Natural killer cell (primary cell): ENCODE results near the gene HYAL2. TPM values are rescaled to one million over a fixed set of nuclear protein-coding genes. Genes with fewer than 3 reads are reported as not detected.

ENCODE experiments used
- ATAC-seq, 3 donors: fragments of 150-1000 bp in 2 of 3; fragments of 200-7000 bp in 1 of 3; cut with Tn5 transposase; 1 replicate in 1 of 3; 2 replicates in 2 of 3; pipeline ENCODE4 v1.10.0; 2021; ENCODE audit warnings: mild to moderate bottlenecking in 2 of 3, moderate library complexity in 2 of 3
- DNase-seq, 2 donors: peaks; one replicate each; pipeline versions ENCODE4 v3.0.0 to v3.0.0-alpha.2; 2013 to 2021; ENCODE audit warnings: mixed read lengths in 1 of 2
- H3K27ac ChIP-seq: one replicate; pipeline ENCODE4 v1.5.1; 2013; ENCODE audit warnings: mild to moderate bottlenecking, low read length
- H3K27me3 ChIP-seq: one replicate; pipeline ENCODE4 v1.6.1; 2013; ENCODE audit warnings: low read length; ENCODE audit not compliant: control insufficient read depth, insufficient read depth
- H3K36me3 ChIP-seq: one replicate; pipeline ENCODE4 v1.6.1; 2013; ENCODE audit warnings: low read length; ENCODE audit not compliant: control insufficient read depth, insufficient read depth
- H3K4me1 ChIP-seq: one replicate; pipeline ENCODE4 v1.6.1; 2013; ENCODE audit warnings: low read length; ENCODE audit not compliant: control insufficient read depth, insufficient read depth
- H3K4me3 ChIP-seq: one replicate; pipeline ENCODE4 v1.5.1; 2013; ENCODE audit warnings: low read length
- H3K9me3 ChIP-seq: one replicate; pipeline ENCODE4 v1.6.1; 2013; ENCODE audit warnings: low read length; ENCODE audit not compliant: control insufficient read depth, insufficient read depth
- H3K27ac Mint-ChIP-seq, 2 donors: one replicate each; pipeline ENCODE4 v1.8.0; 2022; ENCODE audit warnings: mild to moderate bottlenecking in 2 of 2, mixed read lengths in 2 of 2, moderate library complexity in 1 of 2
- H3K27me3 Mint-ChIP-seq, 2 donors: one replicate each; pipeline ENCODE4 v1.8.0; 2022; ENCODE audit warnings: low read depth in 2 of 2, mixed read lengths in 2 of 2
- H3K36me3 Mint-ChIP-seq: one replicate; pipeline ENCODE4 v1.8.0; 2022; ENCODE audit warnings: mixed read lengths
- H3K4me1 Mint-ChIP-seq, 2 donors: one replicate each; pipeline ENCODE4 v1.8.0; 2022; ENCODE audit warnings: mixed read lengths in 2 of 2
- H3K4me3 Mint-ChIP-seq: one replicate; pipeline ENCODE4 v1.8.0; 2022; ENCODE audit warnings: mild to moderate bottlenecking, moderate library complexity, mixed read lengths
- H3K9me3 Mint-ChIP-seq, 2 donors: one replicate each; pipeline ENCODE4 v1.8.0; 2022; ENCODE audit warnings: mixed read lengths in 2 of 2
- WGBS: methylation state at CpG from one replicate; pipeline ENCODE4 v1.1.7; 2013; ENCODE audit warnings: missing lambda C conversion rate; ENCODE audit not compliant: insufficient coverage; 5-methylcytosine and 5-hydroxymethylcytosine counted together
- intact Hi-C: fragments of 100-400 bp; cut with micrococcal nuclease; formaldehyde crosslinking; loops from one replicate; pipeline ENCODE4 v1.14.2; 2022
- total RNA-seq, 4 donors: library from RNA; stranded (reverse); fragments of 120-200 nt in 1 of 4; gene quantifications; one replicate each; pipeline versions ENCODE4 v1.2.3 to v1.2.4, GENCODE V29; 2013 to 2022
- TF ChIP-seq, protein P1 (sequence below): fragments of 200-600 bp; IDR thresholded peaks from one replicate; pipeline ENCODE4 v1.8.0; 2022; ENCODE audit warnings: antibody characterized with exemption

Gene HYAL2
- total RNA-seq, 3 donors from 2014 or later (not counting 1 experiment from before 2014, with no cell fraction given), result 1.2 to 3.7 (median 3.1) TPM

DNA sequence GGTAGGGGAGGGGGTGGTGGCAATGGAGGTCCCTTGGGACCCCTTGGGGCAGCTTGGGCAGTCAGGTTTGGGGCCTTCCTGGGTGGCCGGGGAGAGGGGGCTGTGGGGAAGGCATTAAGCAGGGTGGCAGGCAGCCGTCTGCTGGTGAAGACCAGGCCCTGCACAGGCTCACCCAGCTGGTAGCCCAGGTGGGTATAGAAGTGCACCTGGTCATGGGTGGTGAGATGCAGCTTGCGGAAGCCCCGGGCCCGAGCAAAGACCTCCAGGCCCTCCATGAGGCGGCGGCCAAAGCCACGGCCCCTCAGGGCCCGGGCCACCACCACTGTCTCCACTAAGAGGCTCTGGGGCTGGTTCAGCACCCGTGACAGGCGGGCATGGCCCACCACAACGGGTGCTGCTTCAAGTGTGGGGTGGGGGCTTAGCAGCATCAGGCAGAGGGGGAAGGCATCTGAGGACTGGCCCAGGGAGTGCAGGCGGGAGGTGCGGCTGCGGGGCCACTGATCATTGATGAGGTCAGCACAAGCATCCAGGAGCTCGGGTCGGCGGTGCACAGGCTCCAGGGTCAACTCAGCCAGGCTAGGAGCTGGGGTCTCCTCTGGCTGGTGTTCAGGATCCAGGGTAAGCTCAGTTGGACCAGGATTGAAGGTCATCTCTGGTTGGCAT, 25.7 kb downstream of the HYAL2 start:
- H3K27me3 ChIP-seq, result no peaks in the 10 kb centered on the region
- ATAC-seq (no peak), DNase-seq (no peak)
- Mint-ChIP-seq H3K27ac (peak overlapping the region in 1 of 2 donors; percentile 72), H3K27me3 (no peaks in the 10 kb centered on the region), H3K36me3 (no peaks in the 10 kb centered on the region), H3K4me3 (no peak overlapping the region), H3K4me1 (peaks cover 28 to 43% of the 10 kb centered on the region in 2 donors), H3K9me3 (no peaks in the 10 kb centered on the region)
- H3K4me1 ChIP-seq, result peaks cover 36% of the 10 kb centered on the region
- intact Hi-C loops, result loop anchor here (5.0 kb wide), 1 partner anchor 40 kb away; no protein-coding TSS in a partner anchor
- H3K4me3 ChIP-seq, result no peak overlapping the region
- H3K27ac ChIP-seq, result no peak overlapping the region
- no peaks in the 10 kb centered on the region for H3K9me3 ChIP-seq
- WGBS, result 97% methylated on average over 18 of the region's 18 CpGs
- peaks cover 2% of the 10 kb centered on the region for H3K36me3 ChIP-seq
- TF ChIP-seq, protein P1, sequence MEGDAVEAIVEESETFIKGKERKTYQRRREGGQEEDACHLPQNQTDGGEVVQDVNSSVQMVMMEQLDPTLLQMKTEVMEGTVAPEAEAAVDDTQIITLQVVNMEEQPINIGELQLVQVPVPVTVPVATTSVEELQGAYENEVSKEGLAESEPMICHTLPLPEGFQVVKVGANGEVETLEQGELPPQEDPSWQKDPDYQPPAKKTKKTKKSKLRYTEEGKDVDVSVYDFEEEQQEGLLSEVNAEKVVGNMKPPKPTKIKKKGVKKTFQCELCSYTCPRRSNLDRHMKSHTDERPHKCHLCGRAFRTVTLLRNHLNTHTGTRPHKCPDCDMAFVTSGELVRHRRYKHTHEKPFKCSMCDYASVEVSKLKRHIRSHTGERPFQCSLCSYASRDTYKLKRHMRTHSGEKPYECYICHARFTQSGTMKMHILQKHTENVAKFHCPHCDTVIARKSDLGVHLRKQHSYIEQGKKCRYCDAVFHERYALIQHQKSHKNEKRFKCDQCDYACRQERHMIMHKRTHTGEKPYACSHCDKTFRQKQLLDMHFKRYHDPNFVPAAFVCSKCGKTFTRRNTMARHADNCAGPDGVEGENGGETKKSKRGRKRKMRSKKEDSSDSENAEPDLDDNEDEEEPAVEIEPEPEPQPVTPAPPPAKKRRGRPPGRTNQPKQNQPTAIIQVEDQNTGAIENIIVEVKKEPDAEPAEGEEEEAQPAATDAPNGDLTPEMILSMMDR, result no peak

DNA sequence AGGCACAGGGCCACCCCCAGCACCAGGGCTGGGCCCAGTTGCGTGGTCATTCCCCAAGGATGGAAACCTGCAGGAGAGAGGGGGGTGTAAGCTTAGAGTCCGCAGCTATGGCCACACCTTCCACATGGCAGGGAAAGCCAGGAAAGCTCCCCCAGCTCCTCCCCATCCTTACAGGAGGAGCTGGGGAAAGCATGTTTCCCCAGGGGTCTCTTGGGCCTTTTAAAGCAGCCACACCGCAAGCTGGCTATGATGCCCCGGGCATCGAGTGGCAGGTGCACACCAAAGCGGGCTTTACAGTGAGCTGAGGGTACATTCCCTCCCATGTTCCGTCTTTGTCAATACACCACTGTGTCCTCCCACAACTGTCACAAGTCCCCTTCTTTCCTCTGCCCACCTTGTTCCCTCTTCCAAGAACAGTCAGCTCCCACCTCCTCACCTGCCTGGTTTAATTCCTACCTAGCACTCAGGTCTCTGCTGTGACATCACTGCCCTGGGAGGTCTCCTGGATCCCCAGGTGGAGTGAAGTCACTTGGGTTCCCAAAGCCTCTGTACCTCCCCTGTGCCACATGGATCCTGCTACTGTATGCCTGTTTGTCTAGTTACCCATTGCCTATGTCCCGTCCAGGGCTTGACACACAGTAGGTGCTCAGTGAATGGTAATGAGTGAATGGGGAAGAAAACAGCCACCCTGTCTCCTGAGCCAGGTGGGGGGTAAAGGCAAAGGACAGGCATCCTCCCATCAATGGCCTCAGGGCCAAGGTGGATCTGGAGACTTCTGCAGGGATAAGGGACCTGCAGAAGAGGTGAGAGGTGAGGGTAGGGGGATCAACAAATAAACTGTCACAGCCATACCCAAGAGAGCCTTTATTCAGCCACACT, 26.8 kb downstream of the HYAL2 start:
- 96% methylated on average over 8 of the region's 8 CpGs for WGBS
- H3K27me3 ChIP-seq, result no peaks in the 10 kb centered on the region

DNA sequence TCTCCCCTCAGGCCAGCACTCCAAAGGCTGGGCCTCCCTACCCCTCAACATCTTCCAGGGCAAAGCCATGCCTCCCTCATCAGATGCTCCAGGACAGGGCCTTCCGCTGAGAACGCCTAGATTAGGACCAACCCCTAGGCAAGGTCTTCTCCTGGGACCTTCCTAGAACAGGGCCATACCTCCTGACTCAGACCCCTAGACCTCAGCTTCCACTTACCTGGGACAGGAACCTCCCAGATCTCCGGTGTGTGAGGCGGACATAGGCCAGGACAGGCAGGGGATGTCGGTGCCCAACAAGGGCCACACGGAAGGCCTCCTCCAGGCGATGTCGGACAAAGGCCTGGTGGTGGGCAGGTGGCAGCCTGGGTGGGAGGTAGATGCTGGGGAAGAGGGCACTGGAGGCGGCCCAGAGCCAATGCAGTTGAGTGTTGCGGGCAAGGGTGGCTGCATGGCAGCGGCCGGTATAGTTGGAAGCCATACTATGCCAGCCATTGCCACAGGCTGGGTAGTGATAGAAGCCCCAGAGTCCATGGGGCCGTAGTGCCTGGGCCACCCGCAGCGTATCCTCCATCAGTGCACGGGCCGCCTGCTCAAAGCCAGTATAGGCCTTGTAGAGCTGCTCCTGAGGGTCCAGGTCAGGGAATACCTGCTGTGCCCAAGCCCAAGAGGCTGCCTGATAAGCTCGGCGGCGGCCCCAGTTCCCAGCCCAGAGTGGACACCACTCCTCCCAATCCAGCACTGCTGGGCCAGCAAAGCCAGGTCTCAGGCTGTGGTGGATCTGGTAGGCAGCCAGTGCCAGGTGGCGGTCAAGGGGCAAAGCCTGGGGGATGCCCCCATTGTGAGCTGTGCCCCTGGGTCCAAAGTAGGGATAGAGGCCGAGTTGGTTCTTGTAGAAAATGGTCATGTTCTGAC, 27.8 kb downstream of the HYAL2 start:
- H3K4me1 Mint-ChIP-seq, result peaks cover 24 to 38% of the 10 kb centered on the region in 2 donors
- no peaks in the 10 kb centered on the region for H3K27me3 Mint-ChIP-seq
- DNase-seq (no peak), ATAC-seq (no peak)
- no peaks in the 10 kb centered on the region for H3K36me3 Mint-ChIP-seq
- WGBS, result 96% methylated on average over 22 of the region's 22 CpGs
- H3K4me1 ChIP-seq, result peaks cover 35% of the 10 kb centered on the region
- H3K27ac ChIP-seq, result no peak overlapping the region
- H3K4me3 ChIP-seq, result no peak overlapping the region
- intact Hi-C loops, result loop anchor here (5.0 kb wide), 1 partner anchor 43 kb away; no protein-coding TSS in a partner anchor
- no peak overlapping the region for H3K4me3 Mint-ChIP-seq
- peaks cover 5% of the 10 kb centered on the region for H3K36me3 ChIP-seq
- no peaks in the 10 kb centered on the region for H3K9me3 Mint-ChIP-seq
- no peak overlapping the region for H3K27ac Mint-ChIP-seq
- H3K9me3 ChIP-seq, result no peaks in the 10 kb centered on the region
- TF ChIP-seq, protein P1, result no peak
- H3K27me3 ChIP-seq, result no peaks in the 10 kb centered on the region

More for the DNA sequence above, 26.8 kb downstream of the HYAL2 start:
- no peak for ATAC-seq
- peaks cover 2% of the 10 kb centered on the region for H3K36me3 ChIP-seq
- peaks cover 45% of the 10 kb centered on the region for H3K4me1 ChIP-seq
- no peak overlapping the region for H3K4me3 ChIP-seq
- Mint-ChIP-seq H3K27ac (peak overlapping the region in 1 of 2 donors; percentile 72), H3K4me1 (peaks cover 33 to 48% of the 10 kb centered on the region in 2 donors), H3K27me3 (no peaks in the 10 kb centered on the region), H3K36me3 (no peaks in the 10 kb centered on the region), H3K4me3 (no peak overlapping the region), H3K9me3 (no peaks in the 10 kb centered on the region)
- no peak for DNase-seq
- H3K27ac ChIP-seq, result no peak overlapping the region
- TF ChIP-seq, protein P1, result no peak
- intact Hi-C loops, result loop anchor here (5.0 kb wide), 1 partner anchor 42 kb away; no protein-coding TSS in a partner anchor
- H3K9me3 ChIP-seq, result no peaks in the 10 kb centered on the region
